KMS-11 (cell line): Measurements from ENCODE around the gene GAB2.

Source experiments
- H2AFZ ChIP-seq: fragments of 200-600 bp; sonication (generic); 2 replicates; pipeline ENCODE4 v1.6.1; 2016; ENCODE audit warnings: antibody characterized with exemption, mixed run types, low read depth
- H3K27ac ChIP-seq: fragments of 200-600 bp; sonication (generic); 2 replicates; pipeline ENCODE4 v1.6.1; 2016; ENCODE audit warnings: mild to moderate bottlenecking, mixed run types
- H3K27me3 ChIP-seq: fragments of 200-600 bp; sonication (generic); 2 replicates; pipeline ENCODE4 v1.6.1; 2017; ENCODE audit warnings: mild to moderate bottlenecking, low read depth, mixed run types, moderate library complexity; ENCODE audit not compliant: insufficient read depth
- H3K36me3 ChIP-seq: fragments of 200-600 bp; sonication (generic); 2 replicates; pipeline ENCODE4 v1.6.1; 2017; ENCODE audit warnings: mild to moderate bottlenecking, mixed run types; ENCODE audit not compliant: insufficient read depth
- H3K4me1 ChIP-seq: fragments of 200-600 bp; sonication (generic); 2 replicates; pipeline ENCODE4 v1.6.1; 2016; ENCODE audit warnings: mild to moderate bottlenecking, low read depth, mixed run types; ENCODE audit not compliant: poor library complexity, severe bottlenecking
- H3K4me2 ChIP-seq: fragments of 200-600 bp; sonication (generic); 2 replicates; pipeline ENCODE4 v1.7.0; 2016; ENCODE audit warnings: mild to moderate bottlenecking, mixed run types
- H3K4me3 ChIP-seq: fragments of 200-600 bp; sonication (generic); IDR thresholded peaks from 2 replicates; pipeline ENCODE4 v1.6.1; 2017; ENCODE audit warnings: low read depth, low read length, mixed read lengths; ENCODE audit not compliant: insufficient read depth
- H3K79me2 ChIP-seq: fragments of 200-600 bp; sonication (generic); 2 replicates; pipeline ENCODE4 v1.6.1; 2016; ENCODE audit warnings: low read depth, mixed run types; ENCODE audit not compliant: insufficient read depth
- H3K9ac ChIP-seq: fragments of 200-600 bp; sonication (generic); 2 replicates; pipeline ENCODE4 v1.6.1; 2016; ENCODE audit warnings: mild to moderate bottlenecking, mixed run types
- H4K20me1 ChIP-seq: fragments of 200-600 bp; sonication (generic); 2 replicates; pipeline ENCODE4 v1.6.1; 2016; ENCODE audit warnings: mild to moderate bottlenecking, mixed run types; ENCODE audit not compliant: insufficient read depth
- TF ChIP-seq, protein P1 (sequence below): fragments of 200-600 bp; sonication (generic); conservative IDR thresholded peaks from 2 replicates; pipeline ENCODE4 v1.6.1; 2017; ENCODE audit warnings: low read depth, mild to moderate bottlenecking, antibody characterized with exemption, low read length, moderate library complexity, mixed read lengths

GAB2 gene

DNA sequence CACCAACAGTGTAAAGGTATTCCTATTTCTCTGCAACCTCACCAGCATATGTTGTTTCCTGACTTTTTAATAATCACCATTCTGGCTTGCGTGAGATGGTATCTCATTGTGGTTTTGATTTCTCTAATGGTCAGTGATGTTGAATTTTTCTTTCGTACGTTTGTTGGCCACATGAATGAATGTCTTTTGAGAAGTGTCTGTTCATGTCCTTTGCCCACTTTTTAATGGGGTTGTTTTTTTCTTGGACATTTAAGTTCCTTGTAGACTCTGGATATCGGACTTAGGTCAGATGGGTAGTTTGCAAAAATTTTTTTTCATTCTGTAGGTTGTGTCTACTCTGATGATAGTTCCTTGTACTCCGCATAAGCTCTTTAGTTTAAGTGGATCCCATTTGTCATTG lies 206.1 kb downstream of the GAB2 start:
- H3K27me3 ChIP-seq, result no peaks in the 10 kb centered on the region
- H4K20me1 ChIP-seq, result no peaks in the 10 kb centered on the region
- H3K27ac ChIP-seq, result no peak overlapping the region
- no peaks in the 10 kb centered on the region for H3K79me2 ChIP-seq
- H3K4me3 ChIP-seq, result no peak overlapping the region
- H3K4me2 ChIP-seq, result no peak overlapping the region
- H3K9ac ChIP-seq, result no peak overlapping the region
- H3K36me3 ChIP-seq, result no peaks in the 10 kb centered on the region
- no peaks in the 10 kb centered on the region for H3K4me1 ChIP-seq
- TF ChIP-seq, protein P1, sequence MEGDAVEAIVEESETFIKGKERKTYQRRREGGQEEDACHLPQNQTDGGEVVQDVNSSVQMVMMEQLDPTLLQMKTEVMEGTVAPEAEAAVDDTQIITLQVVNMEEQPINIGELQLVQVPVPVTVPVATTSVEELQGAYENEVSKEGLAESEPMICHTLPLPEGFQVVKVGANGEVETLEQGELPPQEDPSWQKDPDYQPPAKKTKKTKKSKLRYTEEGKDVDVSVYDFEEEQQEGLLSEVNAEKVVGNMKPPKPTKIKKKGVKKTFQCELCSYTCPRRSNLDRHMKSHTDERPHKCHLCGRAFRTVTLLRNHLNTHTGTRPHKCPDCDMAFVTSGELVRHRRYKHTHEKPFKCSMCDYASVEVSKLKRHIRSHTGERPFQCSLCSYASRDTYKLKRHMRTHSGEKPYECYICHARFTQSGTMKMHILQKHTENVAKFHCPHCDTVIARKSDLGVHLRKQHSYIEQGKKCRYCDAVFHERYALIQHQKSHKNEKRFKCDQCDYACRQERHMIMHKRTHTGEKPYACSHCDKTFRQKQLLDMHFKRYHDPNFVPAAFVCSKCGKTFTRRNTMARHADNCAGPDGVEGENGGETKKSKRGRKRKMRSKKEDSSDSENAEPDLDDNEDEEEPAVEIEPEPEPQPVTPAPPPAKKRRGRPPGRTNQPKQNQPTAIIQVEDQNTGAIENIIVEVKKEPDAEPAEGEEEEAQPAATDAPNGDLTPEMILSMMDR, result no peak
- no peak overlapping the region for H2AFZ ChIP-seq

DNA sequence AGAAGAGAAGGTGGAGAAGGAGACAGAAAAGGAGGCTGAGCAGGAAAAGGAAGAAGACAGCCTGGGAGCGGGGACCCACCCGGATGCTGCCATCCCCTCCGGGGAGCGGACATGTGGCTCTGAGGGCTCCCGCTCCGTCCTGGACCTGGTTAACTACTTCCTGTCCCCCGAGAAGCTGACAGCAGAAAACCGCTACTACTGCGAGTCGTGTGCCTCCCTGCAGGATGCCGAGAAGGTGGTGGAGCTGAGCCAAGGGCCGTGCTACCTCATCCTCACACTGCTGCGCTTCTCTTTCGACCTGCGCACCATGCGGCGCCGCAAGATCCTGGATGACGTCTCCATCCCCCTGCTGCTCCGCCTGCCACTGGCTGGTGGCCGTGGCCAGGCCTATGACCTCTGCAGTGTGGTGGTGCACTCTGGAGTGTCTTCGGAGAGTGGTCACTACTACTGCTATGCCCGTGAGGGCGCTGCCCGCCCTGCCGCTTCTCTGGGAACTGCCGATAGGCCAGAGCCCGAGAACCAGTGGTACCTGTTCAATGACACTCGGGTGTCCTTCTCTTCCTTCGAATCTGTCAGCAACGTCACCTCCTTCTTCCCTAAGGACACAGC lies 207.5 kb downstream of the GAB2 start:
- no peak overlapping the region for H2AFZ ChIP-seq
- H3K4me3 ChIP-seq, result no peak overlapping the region
- no peak overlapping the region for H3K27ac ChIP-seq
- H4K20me1 ChIP-seq, result no peaks in the 10 kb centered on the region
- no peaks in the 10 kb centered on the region for H3K79me2 ChIP-seq
- TF ChIP-seq, protein P1, result no peak
- no peak overlapping the region for H3K9ac ChIP-seq
- H3K4me1 ChIP-seq, result no peaks in the 10 kb centered on the region
- no peaks in the 10 kb centered on the region for H3K36me3 ChIP-seq
- H3K4me2 ChIP-seq, result no peak overlapping the region
- no peaks in the 10 kb centered on the region for H3K27me3 ChIP-seq

DNA sequence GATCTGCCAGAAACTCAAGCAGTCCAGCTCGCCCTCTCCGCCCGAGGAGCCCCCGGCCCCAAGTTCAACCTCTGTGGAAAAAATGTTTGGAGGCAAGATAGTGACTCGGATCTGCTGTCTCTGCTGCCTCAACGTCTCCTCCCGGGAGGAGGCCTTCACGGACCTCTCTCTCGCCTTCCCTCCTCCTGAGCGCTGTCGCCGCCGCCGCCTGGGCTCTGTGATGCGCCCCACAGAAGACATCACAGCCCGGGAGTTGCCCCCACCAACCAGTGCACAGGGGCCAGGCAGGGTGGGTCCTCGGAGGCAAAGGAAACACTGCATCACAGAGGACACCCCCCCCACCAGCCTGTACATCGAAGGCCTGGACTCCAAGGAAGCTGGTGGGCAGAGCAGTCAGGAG lies 208.1 kb downstream of the GAB2 start:
- Histone ChIP-seq H4K20me1 (no peaks in the 10 kb centered on the region), H3K4me3 (no peak overlapping the region), H3K36me3 (no peaks in the 10 kb centered on the region), H3K4me2 (no peak overlapping the region), H3K9ac (no peak overlapping the region), H2AFZ (no peak overlapping the region), H3K27me3 (no peaks in the 10 kb centered on the region), H3K79me2 (no peaks in the 10 kb centered on the region), H3K4me1 (no peaks in the 10 kb centered on the region), H3K27ac (no peak overlapping the region)
- TF ChIP-seq, protein P1, result no peak

DNA sequence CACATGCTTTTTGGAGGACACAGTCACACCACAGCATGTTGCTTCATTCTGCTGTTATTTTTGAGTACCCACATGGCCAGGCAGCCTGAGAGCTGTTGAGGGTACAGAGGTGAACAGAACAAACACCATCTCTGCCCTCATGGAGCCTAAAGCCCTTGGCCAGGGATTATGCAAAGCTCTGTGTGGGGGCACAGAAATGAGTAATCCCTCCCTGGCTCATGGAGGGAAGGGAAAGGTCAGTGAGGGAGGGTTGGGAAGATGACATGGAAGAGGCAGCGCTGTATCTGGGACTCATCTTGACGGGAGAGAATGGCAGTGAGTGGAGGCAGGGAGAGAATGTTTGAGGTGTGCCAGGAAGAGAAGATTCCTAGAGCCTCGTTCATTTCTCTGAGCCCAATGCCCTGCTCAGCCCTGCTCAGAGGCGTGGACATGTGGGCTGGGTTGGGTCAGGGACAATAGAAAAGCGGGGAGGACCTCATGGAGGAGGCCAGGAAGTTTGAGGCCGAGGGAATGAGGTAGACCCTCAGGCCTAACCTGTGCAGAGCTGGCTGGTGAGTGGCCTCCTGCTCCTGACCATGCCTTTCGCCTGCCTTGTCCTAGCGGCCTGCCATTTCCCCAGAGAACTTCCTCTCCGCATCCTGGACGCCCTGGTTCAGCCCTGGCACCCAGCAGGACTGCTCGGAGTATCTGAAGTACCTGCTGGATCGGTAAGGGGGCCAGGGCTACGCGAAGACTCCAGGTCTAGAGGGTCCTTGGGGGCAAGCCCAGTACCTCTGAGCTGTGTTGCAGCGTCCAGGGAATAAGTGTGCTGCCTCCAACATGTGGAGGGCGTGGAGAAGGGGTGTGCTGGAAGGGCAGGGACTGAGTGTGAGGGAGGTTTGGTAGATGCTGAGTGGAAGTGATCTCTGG lies 209.1 kb downstream of the GAB2 start:
- H3K9ac ChIP-seq, result no peak overlapping the region
- H4K20me1 ChIP-seq, result no peaks in the 10 kb centered on the region
- no peak overlapping the region for H3K4me2 ChIP-seq
- H3K4me1 ChIP-seq, result no peaks in the 10 kb centered on the region
- H3K4me3 ChIP-seq, result no peak overlapping the region
- H3K27me3 ChIP-seq, result no peaks in the 10 kb centered on the region
- no peaks in the 10 kb centered on the region for H3K79me2 ChIP-seq
- H3K36me3 ChIP-seq, result no peaks in the 10 kb centered on the region
- TF ChIP-seq, protein P1, result no peak
- H2AFZ ChIP-seq, result no peak overlapping the region
- H3K27ac ChIP-seq, result no peak overlapping the region
